Measurements from ENCODE around the gene ADGRE2.

DNA sequence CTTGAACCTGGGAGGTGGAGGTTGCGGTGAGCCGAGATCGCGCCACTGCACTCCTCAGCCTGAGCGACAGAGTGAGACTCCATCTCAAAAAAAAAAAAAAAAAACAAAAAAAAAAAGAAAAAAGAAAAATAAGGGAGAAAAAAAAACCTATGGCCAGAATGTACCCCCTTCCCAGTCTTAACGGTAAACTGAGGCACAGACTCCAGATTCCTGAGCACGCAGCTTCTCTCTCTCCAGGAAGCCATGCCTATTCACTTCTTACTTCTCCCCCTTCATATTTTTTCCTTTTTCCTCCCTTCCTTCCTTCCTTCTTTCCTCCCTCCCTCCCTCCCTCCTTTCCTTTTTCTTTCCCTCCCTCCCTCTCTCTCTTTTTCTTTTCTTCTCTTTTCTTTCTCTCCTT, 5.4 kb downstream of the ADGRE2 start:
- no peak for TF ChIP-seq BHLHE40 (IDR thresholded peaks at IDR 0.05; ENCODE audit: borderline replicate concordance)
- TF ChIP-seq ARNT (IDR thresholded peaks at IDR 0.05) = no peak
- no peak for TF ChIP-seq SUZ12 (IDR thresholded peaks at IDR 0.05)
- no peak for TF ChIP-seq NFRKB (IDR thresholded peaks at IDR 0.05)
- no peak for TF ChIP-seq SP1 (IDR thresholded peaks at IDR 0.05)
- TF ChIP-seq FOXA1 (IDR thresholded peaks at IDR 0.05) = no peak
- no peak for TF ChIP-seq HDGF (IDR thresholded peaks at IDR 0.05; ENCODE audit: borderline replicate concordance)
- no peak for TF ChIP-seq FOXM1 (IDR thresholded peaks at IDR 0.05; ENCODE audit: borderline replicate concordance)
- TF ChIP-seq, protein P1, sequence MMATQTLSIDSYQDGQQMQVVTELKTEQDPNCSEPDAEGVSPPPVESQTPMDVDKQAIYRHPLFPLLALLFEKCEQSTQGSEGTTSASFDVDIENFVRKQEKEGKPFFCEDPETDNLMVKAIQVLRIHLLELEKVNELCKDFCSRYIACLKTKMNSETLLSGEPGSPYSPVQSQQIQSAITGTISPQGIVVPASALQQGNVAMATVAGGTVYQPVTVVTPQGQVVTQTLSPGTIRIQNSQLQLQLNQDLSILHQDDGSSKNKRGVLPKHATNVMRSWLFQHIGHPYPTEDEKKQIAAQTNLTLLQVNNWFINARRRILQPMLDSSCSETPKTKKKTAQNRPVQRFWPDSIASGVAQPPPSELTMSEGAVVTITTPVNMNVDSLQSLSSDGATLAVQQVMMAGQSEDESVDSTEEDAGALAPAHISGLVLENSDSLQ (IDR thresholded peaks at IDR 0.05) = no peak

All from HEK293T (cell line).